Measurements from ENCODE around the gene ADORA1. TPM values are rescaled to one million over a fixed set of nuclear protein-coding genes. Genes with fewer than 3 reads are reported as not detected.
A peak's percentile ranks its signal among the peaks of the same experiment; 100 is the strongest.

The ADORA1 gene
- total RNA-seq, 3 donors from 2014 or later, result 0.53 to 1.3 (median 0.78) TPM

GRCh38 chr1:203196371-203196770, 68.8 kb downstream of the ADORA1 start:
- intact Hi-C loops (cut with DNase I, micrococcal nuclease), result no loop called here
- ATAC-seq, result no peak
- TF ChIP-seq, protein P1, sequence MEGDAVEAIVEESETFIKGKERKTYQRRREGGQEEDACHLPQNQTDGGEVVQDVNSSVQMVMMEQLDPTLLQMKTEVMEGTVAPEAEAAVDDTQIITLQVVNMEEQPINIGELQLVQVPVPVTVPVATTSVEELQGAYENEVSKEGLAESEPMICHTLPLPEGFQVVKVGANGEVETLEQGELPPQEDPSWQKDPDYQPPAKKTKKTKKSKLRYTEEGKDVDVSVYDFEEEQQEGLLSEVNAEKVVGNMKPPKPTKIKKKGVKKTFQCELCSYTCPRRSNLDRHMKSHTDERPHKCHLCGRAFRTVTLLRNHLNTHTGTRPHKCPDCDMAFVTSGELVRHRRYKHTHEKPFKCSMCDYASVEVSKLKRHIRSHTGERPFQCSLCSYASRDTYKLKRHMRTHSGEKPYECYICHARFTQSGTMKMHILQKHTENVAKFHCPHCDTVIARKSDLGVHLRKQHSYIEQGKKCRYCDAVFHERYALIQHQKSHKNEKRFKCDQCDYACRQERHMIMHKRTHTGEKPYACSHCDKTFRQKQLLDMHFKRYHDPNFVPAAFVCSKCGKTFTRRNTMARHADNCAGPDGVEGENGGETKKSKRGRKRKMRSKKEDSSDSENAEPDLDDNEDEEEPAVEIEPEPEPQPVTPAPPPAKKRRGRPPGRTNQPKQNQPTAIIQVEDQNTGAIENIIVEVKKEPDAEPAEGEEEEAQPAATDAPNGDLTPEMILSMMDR (IDR thresholded peaks at IDR 0.05), result no peak
- H3K9me3 ChIP-seq, result no peaks in the 10 kb centered on the region
- H3K4me1 ChIP-seq (ENCODE audit: low read depth), result no peaks in the 10 kb centered on the region
- H3K36me3 ChIP-seq (ENCODE audit: low read depth), result no peaks in the 10 kb centered on the region
- DNase-seq, result no peak
- no peak overlapping the region for H3K4me3 ChIP-seq

DNA sequence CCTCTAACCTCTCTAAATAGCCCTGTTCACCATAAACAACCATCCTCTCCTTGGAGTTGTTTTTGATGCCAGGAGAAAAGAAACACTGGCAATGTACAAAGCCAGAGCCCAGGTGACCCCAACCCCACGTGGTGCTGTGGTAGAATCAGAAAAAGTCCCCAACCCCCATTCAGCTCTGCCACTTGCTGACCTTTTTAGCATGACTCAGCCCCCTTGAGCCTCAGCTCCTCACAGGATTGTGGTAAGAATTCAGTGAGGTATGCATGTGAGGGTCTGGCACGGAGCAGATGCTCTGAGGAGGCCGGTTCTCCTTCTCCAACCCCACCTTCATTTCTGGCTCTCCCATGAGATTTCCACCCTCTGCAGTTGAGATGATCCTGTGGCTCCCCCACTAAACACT, 70.1 kb downstream of the ADORA1 start:
- Histone ChIP-seq H3K9me3 (no peaks in the 10 kb centered on the region), H3K36me3 (ENCODE audit: low read depth) (no peaks in the 10 kb centered on the region), H3K4me1 (ENCODE audit: low read depth) (no peaks in the 10 kb centered on the region), H3K4me3 (no peak overlapping the region)
- ATAC-seq, result no peak
- intact Hi-C loops (cut with DNase I, micrococcal nuclease), result no loop called here
- DNase-seq, result no peak
- TF ChIP-seq, protein P1 (IDR thresholded peaks at IDR 0.05), result no peak

DNA sequence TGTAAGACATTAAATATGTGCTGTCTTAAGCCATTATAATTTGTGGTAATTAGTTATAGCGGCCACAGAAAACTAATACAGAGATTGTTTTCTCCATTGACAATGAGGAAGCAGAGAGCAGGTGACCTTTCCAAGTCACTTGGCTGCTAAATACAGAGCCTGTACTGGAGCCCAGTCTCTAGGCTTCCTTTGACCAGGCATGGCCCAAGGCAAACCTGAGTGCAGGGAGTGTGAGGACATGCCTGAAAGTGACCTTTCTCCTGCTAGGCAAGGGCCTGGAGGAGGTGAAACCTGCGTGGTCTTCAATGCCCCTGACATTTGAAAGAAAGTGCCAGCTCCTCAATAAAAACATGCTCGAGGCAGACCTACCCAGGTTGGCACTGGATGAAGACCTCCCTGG, 71.5 kb downstream of the ADORA1 start:
- TF ChIP-seq, protein P1 (IDR thresholded peaks at IDR 0.05), result no peak
- no peaks in the 10 kb centered on the region for H3K4me1 ChIP-seq (ENCODE audit: low read depth)
- no peak for ATAC-seq
- no peak for DNase-seq
- H3K9me3 ChIP-seq, result no peaks in the 10 kb centered on the region
- intact Hi-C loops (cut with DNase I, micrococcal nuclease), result no loop called here
- H3K36me3 ChIP-seq (ENCODE audit: low read depth), result no peaks in the 10 kb centered on the region
- H3K4me3 ChIP-seq, result no peak overlapping the region

DNA sequence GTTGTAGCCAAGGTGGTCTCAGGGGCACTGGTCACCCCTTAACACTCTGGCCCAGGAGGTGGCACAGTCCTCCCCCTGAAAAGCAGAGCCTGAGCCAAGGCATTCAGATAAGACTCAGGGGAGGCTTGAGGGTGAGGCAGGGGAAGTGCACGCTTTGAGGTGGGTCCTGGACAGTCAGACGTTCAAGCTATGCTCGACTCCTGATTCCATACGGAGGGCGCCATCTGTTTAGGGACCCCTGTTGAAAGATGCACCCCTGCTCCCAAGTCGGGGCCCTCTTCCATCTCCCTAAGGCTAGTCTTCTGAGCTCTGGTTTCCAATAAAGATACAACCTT, 71.9 kb downstream of the ADORA1 start:
- no peak overlapping the region for H3K4me3 ChIP-seq
- no peaks in the 10 kb centered on the region for H3K4me1 ChIP-seq (ENCODE audit: low read depth)
- intact Hi-C loops (cut with DNase I, micrococcal nuclease), result no loop called here
- no peaks in the 10 kb centered on the region for H3K36me3 ChIP-seq (ENCODE audit: low read depth)
- TF ChIP-seq, protein P1 (IDR thresholded peaks at IDR 0.05), result no peak
- DNase-seq (no peak), ATAC-seq (no peak)
- H3K9me3 ChIP-seq, result no peaks in the 10 kb centered on the region

- Histone ChIP-seq H3K4me1 (ENCODE audit: low read depth) (no peaks in the 10 kb centered on the region), H3K9me3 (no peaks in the 10 kb centered on the region), H3K36me3 (ENCODE audit: low read depth) (no peaks in the 10 kb centered on the region), H3K4me3 (no peak overlapping the region)
- ATAC-seq (peak; percentile 34), DNase-seq (peak in 1 of 3 donors; percentile 10)
- intact Hi-C loops (cut with DNase I, micrococcal nuclease), result no loop called here
- TF ChIP-seq, protein P1 (IDR thresholded peaks at IDR 0.05), result no peak
Measured at GRCh38 chr1:203199816-203200571, 72.5 kb downstream of the ADORA1 start.

DNA sequence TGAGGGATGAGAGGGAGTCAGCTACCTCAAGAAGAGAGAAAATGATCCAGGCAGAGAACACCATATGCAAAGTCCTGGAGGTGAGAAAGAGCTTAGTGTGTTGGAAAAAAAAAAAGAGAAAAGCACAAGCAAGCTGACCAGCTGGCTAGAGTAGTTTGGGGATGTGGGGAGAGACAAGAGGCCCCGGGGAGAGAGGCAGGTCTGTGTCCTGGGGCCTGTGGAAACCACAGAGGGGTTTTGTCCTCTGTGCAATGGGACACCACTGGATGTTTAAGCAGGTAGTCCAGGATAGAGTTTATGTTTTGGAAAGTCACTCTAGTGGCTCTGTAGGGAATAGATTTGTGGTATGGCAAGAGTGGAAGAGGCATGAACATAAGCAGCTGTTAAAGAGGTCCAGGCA, 73.4 kb downstream of the ADORA1 start:
- Histone ChIP-seq H3K4me1 (ENCODE audit: low read depth) (no peaks in the 10 kb centered on the region), H3K4me3 (no peak overlapping the region), H3K9me3 (no peaks in the 10 kb centered on the region), H3K36me3 (ENCODE audit: low read depth) (no peaks in the 10 kb centered on the region)
- no peak for ATAC-seq
- TF ChIP-seq, protein P1 (IDR thresholded peaks at IDR 0.05), result no peak
- DNase-seq, result no peak
- intact Hi-C loops (cut with DNase I, micrococcal nuclease), result no loop called here
